A549 (cell line): Measurements from ENCODE around the gene ZNRF4. TPM values are rescaled to one million over a fixed set of nuclear protein-coding genes. Genes with fewer than 3 reads are reported as not detected.

Experiments
- ATAC-seq, 2 experiments: fragments of 200-7000 bp in 1 of 2; fragments of >200 bp in 1 of 2; cut with Nextera tagmentation in 1 of 2; cut with Tn5 transposase in 1 of 2; 3 replicates each; pipeline versions ENCODE4 v1.8.0 to v1.9.1; 2018 to 2020; ENCODE audit warnings: mild to moderate bottlenecking in 1 of 2, moderate library complexity in 1 of 2
- CTCF ChIA-PET: fragments of 300-600 bp; sonication (Branson Sonifier 250); formaldehyde crosslinking; extraction: SDS; loops from one replicate; lab custom pipeline; 2021; ENCODE audit warnings: antibody characterized with exemption, inconsistent platforms; lab: Yijun Ruan, JAX
- POLR2A ChIA-PET: fragments of 350-600 bp; formaldehyde crosslinking; extraction: SDS; loops from one replicate; lab custom pipeline; 2021; ENCODE audit warnings: antibody characterized with exemption, inconsistent platforms; lab: Yijun Ruan, JAX
- DNase-seq, 2 experiments: peaks; one replicate each; pipeline versions ENCODE4 v3.0.0 to v3.0.0-alpha.2; 2011 to 2016; ENCODE audit warnings: low read depth in 1 of 2, low spot score in 1 of 2
- FAIRE-seq: peaks from 2 replicates; lab custom pipeline; 2011; peaks lifted over from hg19 to GRCh38; lab: Jason Lieb, UNC
- H3K27ac ChIP-seq, 2 experiments: fragments of >200 bp; sonication (Bioruptor Twin); formaldehyde crosslinking; 3 replicates each; pipeline ENCODE4 v1.5.1; 2016 to 2017
- H3K4me1 ChIP-seq: fragments of >200 bp; sonication (Bioruptor Twin); formaldehyde crosslinking; 3 replicates; pipeline ENCODE4 v1.6.1; 2016
- H3K4me2 ChIP-seq: fragments of >200 bp; sonication (Bioruptor Twin); formaldehyde crosslinking; 3 replicates; pipeline ENCODE4 v1.6.1; 2016
- H3K4me3 ChIP-seq: fragments of >200 bp; sonication (Bioruptor Twin); formaldehyde crosslinking; 3 replicates; pipeline ENCODE4 v1.5.1; 2016
- H3K9me3 ChIP-seq: fragments of >200 bp; sonication (Bioruptor Twin); formaldehyde crosslinking; 3 replicates; pipeline ENCODE4 v1.6.1; 2016
- BHLHE40 ChIP-seq: IDR thresholded peaks from 2 replicates; pipeline ENCODE4 v1.6.1; 2012; ENCODE audit warnings: low read depth, low read length, inconsistent platforms
- CBX8 ChIP-seq: fragments of 200-600 bp; sonication (generic); IDR thresholded peaks from 2 replicates; pipeline ENCODE4 v1.6.1; 2016
- CTCF ChIP-seq: fragments of >200 bp; sonication (Bioruptor Twin); formaldehyde crosslinking; IDR thresholded peaks from 3 replicates; pipeline ENCODE4 v1.5.1; 2016
- EHF ChIP-seq: fragments of 250-450 bp; sonication (Bioruptor Pico); IDR thresholded peaks from 2 replicates; pipeline ENCODE4 v1.5.0; 2020; ENCODE audit warnings: mild to moderate bottlenecking
- FOSB ChIP-seq: fragments of 250-450 bp; sonication (Bioruptor Pico); IDR thresholded peaks from 2 replicates; pipeline ENCODE4 v1.5.0; 2020; ENCODE audit warnings: mild to moderate bottlenecking, moderate library complexity
- HES2 ChIP-seq: fragments of >200 bp; sonication (Bioruptor Twin); formaldehyde crosslinking; IDR thresholded peaks from 2 replicates; pipeline ENCODE4 v1.6.1; 2016
- HEYL ChIP-seq: fragments of 250-450 bp; sonication (Bioruptor Pico); IDR thresholded peaks from 2 replicates; pipeline ENCODE4 v1.8.0; 2021; ENCODE audit warnings: mild to moderate bottlenecking, moderate library complexity
- HOXA7 ChIP-seq: fragments of 250-450 bp; sonication (Bioruptor Pico); IDR thresholded peaks from 2 replicates; pipeline ENCODE4 v1.5.0; 2020; ENCODE audit warnings: mild to moderate bottlenecking, moderate library complexity
- HOXB13 ChIP-seq: fragments of 250-450 bp; sonication (Bioruptor Pico); IDR thresholded peaks from 2 replicates; pipeline ENCODE4 v1.5.0; 2020; ENCODE audit warnings: low read depth, mild to moderate bottlenecking, moderate library complexity
- KDM5A ChIP-seq: fragments of 200-600 bp; sonication (generic); IDR thresholded peaks from 2 replicates; pipeline ENCODE4 v1.6.1; 2016; ENCODE audit warnings: antibody characterized with exemption, mild to moderate bottlenecking
- NFE2L2 ChIP-seq: fragments of 150-350 bp; conservative IDR thresholded peaks from 2 replicates; pipeline ENCODE4 v1.6.1; 2014; ENCODE audit warnings: low read length
- PHF8 ChIP-seq: fragments of 200-600 bp; sonication (generic); IDR thresholded peaks from 2 replicates; pipeline ENCODE4 v1.6.1; 2016; ENCODE audit warnings: low read depth, mild to moderate bottlenecking, antibody characterized with exemption, moderate library complexity, borderline replicate concordance
- POLR2AphosphoS2 ChIP-seq: conservative IDR thresholded peaks from 2 replicates; pipeline ENCODE4 v1.6.1; 2012; ENCODE audit warnings: low read length, improper control_type of control experiment, inconsistent platforms
- RAD21 ChIP-seq, 2 experiments: fragments of >200 bp in 1 of 2; sonication (Bioruptor Twin) in 1 of 2; formaldehyde crosslinking in 1 of 2; IDR thresholded peaks in 1 of 2; conservative IDR thresholded peaks in 1 of 2; 2 replicates in 1 of 2; 3 replicates in 1 of 2; pipeline ENCODE4 v1.6.1; 2012 to 2018; ENCODE audit warnings: inconsistent platforms in 1 of 2
- RCOR1 ChIP-seq: fragments of 150-350 bp; IDR thresholded peaks from 2 replicates; pipeline ENCODE4 v1.6.1; 2014; ENCODE audit warnings: antibody characterized with exemption, low read length, low read depth
- RFX5 ChIP-seq: fragments of 450-650 bp; IDR thresholded peaks from 2 replicates; pipeline ENCODE4 v1.7.1; 2014; ENCODE audit warnings: antibody characterized with exemption, mild to moderate bottlenecking, moderate library complexity
- RNF2 ChIP-seq: fragments of 200-600 bp; sonication (generic); IDR thresholded peaks from 2 replicates; pipeline ENCODE4 v1.6.1; 2016; ENCODE audit warnings: low read depth, mild to moderate bottlenecking, antibody characterized with exemption, moderate library complexity, borderline replicate concordance
- SMC3 ChIP-seq: fragments of >200 bp; sonication (Bioruptor Twin); formaldehyde crosslinking; IDR thresholded peaks from 3 replicates; pipeline ENCODE4 v1.6.1; 2018; ENCODE audit warnings: inconsistent platforms
- TFCP2L1 ChIP-seq: fragments of 250-450 bp; sonication (Bioruptor Pico); IDR thresholded peaks from 2 replicates; pipeline ENCODE4 v1.5.0; 2021; ENCODE audit warnings: mild to moderate bottlenecking
- ZC3H11A ChIP-seq: fragments of 450-650 bp; IDR thresholded peaks from 2 replicates; pipeline ENCODE4 v1.6.1; 2014; ENCODE audit warnings: antibody characterized with exemption, mild to moderate bottlenecking
- ZFP36 ChIP-seq: fragments of 450-650 bp; IDR thresholded peaks from 2 replicates; pipeline ENCODE4 v1.6.1; 2014; ENCODE audit warnings: borderline replicate concordance; ENCODE audit not compliant: partially characterized antibody
- ZSCAN20 ChIP-seq: fragments of 250-450 bp; sonication (Bioruptor Pico); IDR thresholded peaks from 2 replicates; pipeline ENCODE4 v1.8.0; 2022; ENCODE audit warnings: mild to moderate bottlenecking, moderate library complexity
- WGBS: methylation state at CpG from one replicate; pipeline ENCODE4 v1.1.6; 2017; ENCODE audit errors: missing lambda C conversion rate; 5-methylcytosine and 5-hydroxymethylcytosine counted together
- polyA plus RNA-seq, 4 experiments: library from polyadenylated mRNA; depleted of rRNA in 3 of 4; stranded (reverse); fragments of >200 nt; fragmentation: RNase III in 1 of 4; extraction: RNeasy Plus Mini Kit Qiagen cat#74134 plus additional on column Dnase treatment in 1 of 4; gene quantifications; 2 replicates in 3 of 4; 3 replicates in 1 of 4; pipeline ENCODE4 v1.2.3, GENCODE V29; 2011 to 2017
- TF ChIP-seq, protein P1 (sequence below): fragments of 450-650 bp; IDR thresholded peaks from 2 replicates; pipeline ENCODE4 v1.6.1; 2014; ENCODE audit warnings: antibody characterized with exemption
- TF ChIP-seq, protein P2 (sequence below): fragments of 250-450 bp; sonication (Bioruptor Pico); IDR thresholded peaks from 2 replicates; pipeline ENCODE4 v1.5.0; 2020; ENCODE audit warnings: low read depth, mild to moderate bottlenecking, moderate library complexity
- TF ChIP-seq, protein P3 (sequence below): IDR thresholded peaks from 2 replicates; pipeline ENCODE4 v1.6.1; 2012; ENCODE audit warnings: low read depth, borderline replicate concordance

ZNRF4 gene
- polyA plus RNA-seq, 2 of the 4 experiments (the other 2 are of a cell fraction): not detected

GRCh38 chr19:5487222-5487621 lies 32.0 kb downstream of the ZNRF4 start:
- CTCF ChIA-PET: interaction anchor here (0.7 to 1.3 kb wide), 2 partner anchors 10 to 17 kb away, joined by 3 to 5 read pairs; no protein-coding TSS in a partner anchor

DNA sequence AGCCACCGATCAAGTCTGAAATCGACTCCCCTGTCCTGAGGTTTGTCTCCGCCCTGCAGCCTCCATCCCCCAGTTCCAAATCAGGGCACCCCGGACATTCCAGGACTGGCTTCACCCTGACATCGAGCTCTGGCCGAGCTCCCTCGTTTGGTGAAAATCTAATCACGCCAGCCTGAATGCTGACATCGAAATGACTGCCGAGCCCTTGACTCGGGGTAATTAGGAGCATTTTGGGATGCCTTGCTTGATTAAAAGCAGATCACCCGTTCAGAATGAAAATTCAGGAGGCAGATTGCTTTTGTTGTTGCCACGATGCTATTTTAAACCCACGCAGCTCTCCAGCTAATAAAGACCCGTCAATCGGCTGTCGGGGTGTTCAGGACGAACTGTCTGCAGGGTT lies 34.3 kb downstream of the ZNRF4 start:
- ATAC-seq (no peak), FAIRE-seq (no peak), DNase-seq (no peak)
- Histone ChIP-seq H3K4me2 (no peak overlapping the region), H3K4me1 (no peaks in the 10 kb centered on the region), H3K27ac (no peak overlapping the region), H3K9me3 (no peaks in the 10 kb centered on the region), H3K4me3 (no peak overlapping the region)
- 39% methylated on average over 16 of the region's 18 CpGs for WGBS
- ChIA-PET CTCF (no interaction called here), POLR2A (interaction anchor here (0.7 kb wide), 1 partner anchor 9 kb away, joined by 4 read pairs; no protein-coding TSS in a partner anchor)
- TF ChIP-seq ZSCAN20 (no peak), PHF8 (no peak), HOXA7 (CRISPR knock-in tag) (no peak), HES2 (no peak), RFX5 (no peak), RCOR1 (no peak), ZC3H11A (no peak), POLR2AphosphoS2 (no peak), CBX8 (no peak), NFE2L2 (no peak), HEYL (CRISPR knock-in tag) (no peak), KDM5A (no peak), ZFP36 (no peak), BHLHE40 (no peak), HOXB13 (CRISPR knock-in tag) (no peak), TFCP2L1 (CRISPR knock-in tag) (no peak)
- TF ChIP-seq, protein P1, sequence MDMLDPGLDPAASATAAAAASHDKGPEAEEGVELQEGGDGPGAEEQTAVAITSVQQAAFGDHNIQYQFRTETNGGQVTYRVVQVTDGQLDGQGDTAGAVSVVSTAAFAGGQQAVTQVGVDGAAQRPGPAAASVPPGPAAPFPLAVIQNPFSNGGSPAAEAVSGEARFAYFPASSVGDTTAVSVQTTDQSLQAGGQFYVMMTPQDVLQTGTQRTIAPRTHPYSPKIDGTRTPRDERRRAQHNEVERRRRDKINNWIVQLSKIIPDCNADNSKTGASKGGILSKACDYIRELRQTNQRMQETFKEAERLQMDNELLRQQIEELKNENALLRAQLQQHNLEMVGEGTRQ: no peak

More at GRCh38 chr19:5487222-5487621, 32.0 kb downstream of the ZNRF4 start:
- POLR2A ChIA-PET: no interaction called here
- WGBS: 44% methylated on average over 7 of the region's 7 CpGs
- no peaks in the 10 kb centered on the region for H3K4me1 ChIP-seq
- no peak for TF ChIP-seq FOSB
- no peak for TF ChIP-seq ZSCAN20
- TF ChIP-seq RNF2: no peak
- TF ChIP-seq RAD21 (conservative IDR thresholded peaks at IDR 0.05 in 1 of 2, IDR thresholded peaks at IDR 0.05 in 1 of 2): no peak
- no peak for TF ChIP-seq CTCF
- TF ChIP-seq, protein P2, sequence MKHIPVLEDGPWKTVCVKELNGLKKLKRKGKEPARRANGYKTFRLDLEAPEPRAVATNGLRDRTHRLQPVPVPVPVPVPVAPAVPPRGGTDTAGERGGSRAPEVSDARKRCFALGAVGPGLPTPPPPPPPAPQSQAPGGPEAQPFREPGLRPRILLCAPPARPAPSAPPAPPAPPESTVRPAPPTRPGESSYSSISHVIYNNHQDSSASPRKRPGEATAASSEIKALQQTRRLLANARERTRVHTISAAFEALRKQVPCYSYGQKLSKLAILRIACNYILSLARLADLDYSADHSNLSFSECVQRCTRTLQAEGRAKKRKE: no peak
- no peak for TF ChIP-seq RCOR1
- no peak for TF ChIP-seq CBX8
- TF ChIP-seq EHF (CRISPR knock-in tag): no peak
- no peak for TF ChIP-seq SMC3
- TF ChIP-seq, protein P3, sequence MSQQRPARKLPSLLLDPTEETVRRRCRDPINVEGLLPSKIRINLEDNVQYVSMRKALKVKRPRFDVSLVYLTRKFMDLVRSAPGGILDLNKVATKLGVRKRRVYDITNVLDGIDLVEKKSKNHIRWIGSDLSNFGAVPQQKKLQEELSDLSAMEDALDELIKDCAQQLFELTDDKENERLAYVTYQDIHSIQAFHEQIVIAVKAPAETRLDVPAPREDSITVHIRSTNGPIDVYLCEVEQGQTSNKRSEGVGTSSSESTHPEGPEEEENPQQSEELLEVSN: no peak
- TF ChIP-seq, all 56 proteins: peak for 0
- H3K9me3 ChIP-seq: no peaks in the 10 kb centered on the region
- H3K4me2 ChIP-seq: no peak overlapping the region
- FAIRE-seq (no peak), DNase-seq (no peak), ATAC-seq (no peak)
- no peak overlapping the region for H3K27ac ChIP-seq
- no peak overlapping the region for H3K4me3 ChIP-seq
